Stimulated activated CD4-positive, alpha-beta T cell treated with anti-CD3 and anti-CD28 coated beads, Interleukin-1b, Interleukin-23, amount 100 ng/mL, for 4 hours (primary cell): ENCODE measurements around the gene PDP2.
"Not testable (repeated sequence)": the region's sequence is repeated elsewhere in the genome, so short reads cannot be mapped to it uniquely, and the experiment has no call there.

Source experiments
- DNase-seq, 2 donors: peaks; one replicate each; pipeline ENCODE4 v3.0.0-alpha.2; 2020; ENCODE audit warnings: low read depth in 2 of 2

Gene PDP2

DNA sequence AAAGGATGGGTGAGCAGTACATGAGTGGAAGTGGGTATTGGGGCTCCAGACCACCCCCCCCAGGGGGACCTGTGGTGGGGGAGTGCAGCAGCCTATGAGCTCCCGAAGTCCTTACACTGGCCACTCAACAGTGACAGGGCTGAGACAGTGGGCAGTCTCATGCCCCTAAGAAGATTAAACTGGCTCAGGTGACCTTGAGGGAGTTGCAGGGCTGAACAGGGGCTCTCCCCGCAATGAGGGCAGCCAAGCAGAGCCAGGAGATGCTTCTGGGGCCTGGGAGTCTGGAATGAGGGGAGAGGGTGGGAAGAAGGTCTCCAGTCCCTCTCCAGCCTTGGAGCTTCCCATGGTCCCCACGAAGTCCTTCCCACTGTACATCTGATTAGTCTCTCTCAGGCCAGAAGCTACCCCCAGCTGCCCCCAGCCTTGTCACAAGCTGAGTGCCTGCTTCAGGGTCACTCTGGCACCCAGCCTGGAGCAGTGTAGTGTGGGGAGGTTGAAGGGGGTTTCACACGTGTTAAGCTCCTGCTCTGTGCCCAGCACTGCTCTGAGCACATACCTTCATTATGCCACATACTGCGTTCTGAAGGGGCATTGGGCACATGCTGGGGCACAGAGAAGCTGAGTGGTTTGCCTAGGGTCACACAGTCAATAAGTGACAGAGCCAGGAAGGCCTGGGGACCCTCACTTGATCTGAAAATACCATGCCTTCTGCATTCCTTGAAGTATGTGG, 39.4 kb downstream of the PDP2 start:
- no peak for DNase-seq

- no peak for DNase-seq
Observed at GRCh38 chr16:66920299-66920590, 39.9 kb downstream of the PDP2 start.

DNA sequence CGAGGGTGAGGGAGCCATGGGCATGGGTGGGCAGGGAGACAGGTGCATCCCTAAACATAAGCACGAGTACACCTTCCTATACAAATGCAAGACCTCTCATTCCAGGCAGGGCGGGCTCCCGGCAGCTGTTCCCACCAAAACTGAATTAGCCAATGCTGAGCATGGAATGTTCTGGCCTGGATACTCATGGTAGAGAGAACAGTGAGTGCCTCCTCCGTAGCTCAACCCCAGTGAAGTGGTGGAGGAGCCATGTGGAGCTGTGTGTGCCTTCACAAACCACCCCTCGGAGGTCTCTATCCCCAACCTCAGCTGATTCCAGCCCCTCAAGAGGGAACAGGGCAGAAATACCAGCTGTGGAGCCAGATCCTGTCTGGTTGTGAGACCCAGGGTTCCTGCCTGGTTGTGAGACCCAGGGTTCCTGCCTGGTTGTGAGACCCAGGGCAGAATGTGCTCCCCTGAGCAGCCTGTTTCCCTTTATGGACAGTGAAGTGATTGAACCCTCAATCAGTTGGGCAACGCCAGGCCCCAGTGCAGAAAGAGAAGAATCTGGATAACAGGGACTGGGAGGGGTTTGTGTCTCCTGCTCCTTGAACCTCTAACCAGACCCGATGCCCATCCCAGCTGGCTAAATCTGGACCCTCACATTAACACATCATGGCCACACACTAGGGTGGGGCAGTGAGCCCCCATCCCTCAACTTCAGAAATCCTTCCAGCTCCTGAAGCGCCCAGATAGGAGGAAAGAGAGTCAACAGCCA, 40.8 kb downstream of the PDP2 start:
- DNase-seq, result no peak

DNA sequence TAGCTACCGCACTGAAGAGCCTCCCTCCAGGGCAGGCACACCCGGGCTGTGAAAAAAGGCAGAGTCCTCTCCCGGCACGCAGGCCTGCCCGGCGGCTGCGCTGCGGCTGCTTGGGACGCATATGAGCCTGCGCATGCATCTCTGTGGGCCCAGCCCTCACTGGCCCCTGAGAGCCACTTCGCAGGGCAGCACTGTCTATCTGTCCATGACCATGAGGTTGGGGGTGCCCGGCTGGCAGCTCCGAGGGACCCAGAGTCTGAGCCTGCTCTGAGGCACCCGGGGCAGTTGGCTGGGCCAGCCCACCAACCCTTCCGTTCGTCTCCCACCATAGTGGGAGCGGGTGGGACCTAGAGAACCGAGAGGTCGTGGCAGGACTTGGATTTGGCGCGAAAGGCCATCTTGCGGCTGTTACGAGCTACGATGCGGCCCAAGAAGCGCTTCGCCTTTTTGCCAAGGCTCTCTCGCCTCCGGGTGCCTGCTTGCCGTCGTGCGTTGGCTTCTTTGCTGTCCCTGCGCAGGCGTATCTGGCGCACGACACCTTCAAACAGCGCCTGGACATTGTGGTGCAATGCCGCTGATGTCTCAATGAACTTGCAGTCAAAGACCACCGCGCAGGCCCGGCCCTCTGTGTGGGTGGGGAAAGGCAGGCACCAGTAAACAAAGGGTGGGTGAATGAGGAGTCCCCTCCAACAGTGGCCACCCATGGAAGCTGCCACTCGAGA, 41.6 kb downstream of the PDP2 start:
- DNase-seq, result no peak

GRCh38 chr16:66923247-66923731, 43.0 kb downstream of the PDP2 start:
- no peak for DNase-seq

GRCh38 chr16:66923866-66924265, 43.6 kb downstream of the PDP2 start:
- no peak for DNase-seq

- peak in 1 of 2 donors; percentile 31 for DNase-seq
Observed at GRCh38 chr16:66924527-66925321, 44.4 kb downstream of the PDP2 start.

DNA sequence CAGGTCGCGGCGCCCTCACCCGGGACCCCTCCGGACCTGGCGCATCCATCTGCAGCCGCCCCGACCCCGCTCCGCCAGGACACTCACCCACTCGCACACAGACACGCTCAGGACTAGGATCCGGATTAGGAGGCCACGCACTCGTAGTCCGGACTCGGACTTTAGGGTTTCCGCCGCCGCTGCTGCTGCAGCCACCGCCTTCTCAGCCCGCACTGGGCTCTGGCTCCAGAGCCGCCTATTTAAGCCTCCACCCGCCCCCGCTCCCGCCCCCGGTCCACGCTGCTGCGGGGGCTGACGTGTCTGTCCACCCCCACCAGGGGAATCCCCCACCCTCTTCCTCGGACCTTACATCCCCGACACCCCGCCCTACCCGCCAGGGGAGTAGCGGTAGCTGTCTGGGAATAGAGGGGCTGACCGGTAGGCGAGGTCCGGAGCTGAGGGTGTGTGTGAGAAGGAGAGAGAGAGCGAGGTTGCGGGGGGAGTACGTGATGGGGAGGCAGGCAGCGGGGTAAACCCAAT, 45.1 kb downstream of the PDP2 start, which contains the start of gene RRAD:
Gene RRAD (minus strand): TSS at position 214 of the 519 bp plus-strand sequence. CDS start 356 bp downstream, outside the sequence.
- peak in 1 of 2 donors; percentile 31 for DNase-seq

DNA sequence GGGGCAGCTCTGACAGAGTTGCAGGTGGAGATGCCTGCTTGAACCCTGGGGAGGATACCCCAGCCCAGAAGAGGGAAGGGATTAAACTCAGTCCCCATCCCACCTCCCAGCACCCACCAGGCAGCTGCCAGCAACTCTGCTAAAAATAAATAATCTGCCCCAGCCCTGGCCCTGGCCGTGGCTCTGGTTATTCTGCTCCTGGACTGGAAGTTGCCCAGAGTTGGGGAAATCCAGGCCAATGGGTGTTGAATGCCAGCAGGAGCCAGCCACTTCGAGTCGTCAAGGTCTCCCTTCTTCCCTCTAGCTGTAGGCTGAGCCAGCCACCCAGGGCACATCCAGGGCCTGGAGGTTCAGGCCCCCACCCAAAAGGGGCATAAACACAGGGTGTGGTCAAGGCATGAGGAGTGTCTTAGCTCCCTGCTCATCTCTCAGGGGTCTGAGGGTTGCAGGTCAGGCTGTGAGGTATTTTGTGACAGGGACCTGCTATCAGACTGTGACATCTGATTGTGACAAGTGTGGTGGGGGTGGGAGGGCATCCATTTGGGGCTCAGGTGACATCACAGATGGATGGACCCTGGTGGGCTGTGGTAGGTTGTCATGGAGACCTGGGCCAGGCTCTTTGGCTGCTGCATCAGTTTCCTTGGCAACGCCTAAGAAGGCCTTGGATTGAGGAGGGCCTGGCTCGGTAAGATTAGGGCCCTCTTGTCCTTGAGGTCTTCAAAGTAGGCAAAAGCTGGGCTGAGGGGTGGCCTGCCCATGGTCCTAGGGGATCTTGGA, 46.0 kb downstream of the PDP2 start:
- no peak for DNase-seq

- DNase-seq, result no peak
Observed at GRCh38 chr16:66926961-66927436, 46.7 kb downstream of the PDP2 start.

- no peak for DNase-seq
Observed at GRCh38 chr16:66927918-66928649, 47.8 kb downstream of the PDP2 start.

- DNase-seq, result no peak
Observed at GRCh38 chr16:66928702-66929388, 48.5 kb downstream of the PDP2 start.

DNA sequence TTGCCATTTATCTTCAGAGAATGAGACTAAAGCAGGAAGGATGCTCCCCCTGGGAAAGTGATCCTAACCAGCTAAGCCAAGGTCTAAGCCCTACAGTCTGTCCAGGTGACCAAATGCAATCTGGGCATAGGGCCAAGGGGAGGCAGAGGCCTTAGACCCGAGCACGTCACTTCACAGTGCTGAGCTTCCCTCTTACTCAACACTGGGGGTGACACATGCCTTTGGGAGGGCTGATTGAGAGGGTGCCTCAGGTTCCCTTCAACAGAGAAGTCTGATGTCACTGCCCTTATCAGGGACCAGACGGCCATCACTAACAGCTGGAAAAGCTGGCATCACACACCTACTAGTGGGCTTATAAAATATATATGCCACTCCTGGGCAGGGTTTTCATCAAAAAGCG, 49.9 kb downstream of the PDP2 start:
- no peak for DNase-seq

DNA sequence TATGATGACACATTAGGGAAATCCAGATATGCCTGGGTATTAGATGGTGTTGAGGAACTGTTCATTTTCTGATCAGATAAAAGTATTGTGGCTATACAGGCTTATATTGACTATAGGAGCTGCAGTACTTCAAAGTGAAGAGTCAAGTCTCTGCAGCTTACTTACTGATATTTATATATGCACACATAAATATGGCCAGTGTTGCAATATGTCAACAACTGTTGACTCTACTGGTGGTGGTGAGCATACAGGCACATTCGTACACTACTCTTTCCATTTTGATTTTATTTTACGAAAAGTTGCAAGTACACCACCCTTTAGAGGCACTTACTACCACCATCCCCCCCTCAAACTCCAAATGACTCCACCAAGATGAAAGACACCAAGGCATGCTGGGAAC, 51.4 kb downstream of the PDP2 start:
- DNase-seq, result no peak

- no peak for DNase-seq
Observed at GRCh38 chr16:66932076-66932475, 51.8 kb downstream of the PDP2 start.

GRCh38 chr16:66933776-66934137, 53.4 kb downstream of the PDP2 start:
- DNase-seq, result peak; percentile 36 to 49

DNA sequence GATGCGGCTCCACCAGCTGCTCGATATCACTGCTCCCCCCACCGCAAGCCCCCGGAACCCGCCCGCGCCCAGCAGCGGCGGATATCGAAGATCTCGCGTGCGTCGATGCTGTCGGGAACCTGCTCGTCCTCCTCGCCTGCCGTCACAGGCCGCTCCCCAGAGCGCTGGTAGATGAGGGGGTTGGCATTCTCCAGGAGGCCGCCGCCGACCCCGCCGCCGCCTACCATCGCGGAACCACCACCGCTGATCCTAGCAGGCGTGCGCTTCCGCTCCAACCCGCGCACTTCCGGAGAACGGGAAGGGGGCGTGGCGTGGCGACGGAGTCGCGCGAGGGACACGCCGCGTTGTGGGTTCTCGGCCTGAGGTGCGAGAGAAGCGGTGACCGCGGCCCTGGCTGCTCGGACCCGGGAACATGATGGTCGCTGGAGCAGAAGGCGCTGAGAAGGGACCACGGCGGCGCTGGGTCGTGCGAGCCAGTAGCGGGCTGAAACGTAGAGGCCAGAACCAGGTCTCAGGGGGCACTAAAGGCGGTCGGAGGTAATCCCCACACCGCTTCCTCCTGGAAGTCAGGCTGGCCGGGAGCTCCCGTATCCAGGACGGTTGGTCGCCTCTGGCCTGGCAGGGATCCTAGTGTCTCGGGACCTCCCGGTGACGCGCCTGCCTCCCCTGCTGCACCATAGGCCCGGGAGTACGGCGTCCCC, 54.0 kb downstream of the PDP2 start, which contains the start of gene CIAO2B:
Gene CIAO2B (minus strand): TSS at position 265 of the 701 bp plus-strand sequence. CDS start 38 bp downstream, at position 227.
- peak; percentile 81 to 86 for DNase-seq

- not testable (repeated sequence) for DNase-seq
Observed at GRCh38 chr16:66934839-66935313, 54.6 kb downstream of the PDP2 start.
